HG02588 (cell line): ENCODE results near the gene CAMK2N1.
"Not testable (repeated sequence)": the region's sequence is repeated elsewhere in the genome, so short reads cannot be mapped to it uniquely, and the experiment has no call there.

Source experiments
- ATAC-seq: cut with Tn5 transposase; IDR thresholded peaks from one replicate; pipeline ENCODE4 v1.9.1; 2021; ENCODE audit warnings: mild to moderate bottlenecking, moderate library complexity; ENCODE audit not compliant: unreplicated experiment

Gene CAMK2N1

DNA sequence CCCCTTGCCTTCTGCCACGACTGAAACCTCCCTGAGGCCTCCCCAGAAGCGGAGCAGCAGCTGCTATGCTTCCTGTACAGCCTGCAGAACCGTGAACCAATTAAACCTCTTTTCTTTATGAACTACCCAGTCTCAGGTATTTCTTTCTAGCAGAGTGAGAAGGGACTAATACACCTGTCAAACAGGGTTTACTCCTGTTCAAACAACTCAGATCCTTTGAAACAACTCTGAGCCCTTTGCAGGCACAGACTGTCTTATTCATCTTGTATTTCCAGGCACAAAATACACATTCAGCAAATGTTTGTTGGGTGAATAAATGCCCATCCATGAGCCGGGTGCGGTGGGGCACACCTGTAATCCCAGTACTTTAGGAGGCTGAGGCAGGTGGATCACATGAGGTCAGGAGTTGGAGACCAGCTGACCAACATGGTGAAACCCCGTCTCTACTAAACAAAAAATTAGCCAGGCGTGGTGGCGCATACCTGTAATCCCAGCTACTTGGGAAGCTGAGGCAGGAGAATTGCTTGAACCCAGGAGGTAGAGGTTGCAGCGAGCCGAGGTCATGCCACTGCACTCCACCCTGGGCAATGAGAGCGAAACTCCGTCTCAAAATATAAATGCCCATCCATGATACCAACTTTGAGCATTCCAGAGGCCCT lies 10.8 kb upstream of the CAMK2N1 start:
- not testable (repeated sequence) for ATAC-seq

DNA sequence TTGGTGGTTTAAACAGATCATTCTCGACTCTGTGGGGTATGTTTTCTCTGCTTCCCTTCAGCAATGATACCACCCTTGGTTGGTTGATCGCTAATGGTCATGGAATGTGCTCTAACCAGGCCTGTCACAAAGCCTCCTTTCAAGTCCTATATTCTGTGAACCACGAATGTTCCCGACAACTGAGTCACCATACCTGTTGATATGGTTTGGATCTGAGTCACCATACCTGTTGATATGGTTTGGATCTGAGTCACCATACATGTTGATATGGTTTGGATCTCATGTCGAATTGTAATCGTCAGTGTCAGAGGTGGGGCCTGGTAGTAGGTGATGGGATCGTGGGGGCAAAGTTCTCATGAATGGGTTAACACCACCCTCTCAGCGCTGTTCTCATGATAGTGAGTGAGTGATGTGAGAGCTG lies 10.2 kb upstream of the CAMK2N1 start:
- ATAC-seq = no peak

DNA sequence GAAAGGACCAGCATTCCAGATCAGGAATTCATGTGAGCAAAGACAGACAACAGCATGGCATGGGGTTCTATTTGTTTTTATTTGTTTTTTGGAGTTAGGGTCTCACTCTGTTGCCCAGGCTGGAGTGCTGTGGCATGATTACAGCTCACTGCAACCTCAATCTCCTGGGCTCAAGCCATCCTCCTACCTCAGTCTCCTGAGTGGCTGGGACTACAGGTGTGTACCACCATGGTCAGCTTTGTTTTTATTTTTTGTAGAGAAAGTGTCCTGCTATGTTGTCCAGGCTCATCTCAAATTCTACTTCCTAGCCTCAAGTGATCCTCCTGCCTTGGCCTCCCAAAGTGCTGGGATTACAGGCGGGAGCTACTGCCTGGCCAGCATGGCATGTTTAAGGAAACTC lies 9.7 kb upstream of the CAMK2N1 start:
- ATAC-seq = no peak

DNA sequence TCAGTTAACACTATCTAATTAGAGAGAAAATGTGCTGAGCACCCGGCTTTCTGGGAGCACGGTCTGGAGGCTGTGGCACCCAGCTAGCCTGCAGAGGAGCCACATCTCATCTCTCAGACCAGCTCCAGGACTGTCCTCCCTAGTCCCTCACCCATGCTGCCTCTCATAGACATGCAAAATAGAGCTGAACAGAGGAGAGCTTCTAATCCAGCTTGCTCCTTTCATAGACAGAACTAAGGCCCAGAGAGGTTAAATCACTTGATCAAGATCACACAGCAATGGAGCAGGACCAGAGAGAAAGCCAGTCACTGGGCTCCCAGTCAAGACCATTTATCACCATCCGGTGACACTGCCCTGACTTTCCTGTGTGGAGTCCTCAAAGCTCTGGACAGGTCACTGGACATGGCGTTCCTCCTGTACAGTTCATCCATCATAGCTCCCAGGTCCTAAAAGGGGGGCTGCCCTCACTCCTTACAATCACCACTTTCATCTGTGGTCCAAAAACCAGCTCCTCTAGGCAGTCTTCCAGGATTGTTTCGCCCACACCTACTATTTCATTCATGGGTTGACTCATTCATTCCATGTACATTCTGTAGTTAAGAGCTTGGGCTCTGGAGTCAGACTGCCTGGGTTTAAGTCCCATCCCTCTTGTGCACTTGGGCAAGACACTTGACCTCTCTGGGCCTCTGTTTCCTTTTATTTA lies 8.8 kb upstream of the CAMK2N1 start:
- no peak for ATAC-seq

DNA sequence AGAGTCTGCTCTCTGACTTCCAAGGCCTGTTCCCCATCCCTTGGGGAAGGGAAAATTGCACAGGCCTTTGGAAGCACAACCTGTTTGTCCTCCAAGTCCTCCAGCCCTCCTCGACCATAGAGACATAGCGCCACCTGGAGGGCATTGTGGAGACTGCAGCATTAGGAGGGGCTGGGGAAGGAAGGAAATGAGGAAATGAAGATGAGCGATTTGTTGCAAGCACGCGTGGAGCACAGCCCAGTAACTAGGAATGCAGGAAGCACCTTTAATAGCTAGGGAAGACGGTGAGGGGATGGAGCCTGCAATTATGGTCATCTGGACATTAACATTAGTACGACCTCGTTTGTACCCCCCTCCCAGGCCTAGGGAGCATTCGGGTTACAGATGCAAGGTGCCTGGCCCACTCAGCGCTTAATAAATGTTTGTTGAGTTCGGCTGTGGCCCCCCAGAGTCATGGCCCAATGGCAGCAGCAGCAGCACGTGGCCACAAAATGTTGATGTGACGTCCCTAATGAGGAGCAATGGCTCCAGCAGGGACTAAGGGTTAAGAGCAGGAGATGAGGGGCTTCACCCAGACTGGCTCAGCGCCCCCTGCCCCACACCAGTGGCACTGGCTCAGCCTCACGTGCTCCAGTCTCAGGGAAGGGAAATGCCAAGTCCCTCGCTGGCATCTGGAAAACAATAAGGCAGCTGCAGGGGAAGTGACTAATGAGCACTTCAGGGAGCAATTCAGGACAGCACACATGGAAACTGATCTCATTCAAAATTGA lies 8.0 kb upstream of the CAMK2N1 start:
- ATAC-seq = no peak

DNA sequence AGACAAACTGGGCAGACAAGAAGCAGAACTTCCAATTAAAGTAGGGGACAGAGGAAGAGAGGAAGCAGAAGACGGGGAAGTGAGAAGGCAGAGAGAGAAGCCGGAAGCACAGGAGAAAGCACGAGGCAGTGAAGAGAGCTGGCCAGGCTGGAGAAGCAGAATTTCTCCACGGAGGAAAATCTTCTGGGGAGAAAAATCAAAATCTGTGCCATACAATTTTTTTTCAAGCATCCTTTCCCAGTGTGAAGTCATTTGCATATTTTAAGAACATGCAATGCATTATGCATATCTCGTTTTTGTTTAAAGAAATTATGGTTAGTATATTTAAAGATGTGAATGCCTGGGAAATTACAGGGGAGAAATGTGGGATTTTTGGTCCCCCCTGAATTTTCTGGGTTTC lies 7.3 kb upstream of the CAMK2N1 start:
- ATAC-seq = no peak

DNA sequence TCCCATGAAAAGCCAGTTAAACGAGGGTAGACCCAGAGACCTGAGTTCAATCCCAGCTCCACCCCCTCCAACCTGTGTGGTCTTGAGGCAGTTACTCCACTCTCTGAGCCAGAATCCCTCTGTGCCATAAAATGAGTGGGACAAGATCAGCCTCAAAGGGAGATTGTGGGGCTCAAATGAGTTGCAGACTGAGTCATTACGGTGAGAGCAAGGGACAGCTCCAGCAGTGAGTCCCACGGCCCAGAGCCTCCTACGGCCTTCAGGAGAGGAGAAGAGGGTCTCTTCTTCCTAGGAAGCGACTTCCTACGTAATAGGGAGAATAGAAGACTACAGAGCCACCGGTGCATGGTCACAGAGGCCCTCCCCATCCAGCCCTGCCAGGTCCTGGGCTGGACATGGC lies 6.7 kb upstream of the CAMK2N1 start:
- ATAC-seq = no peak

DNA sequence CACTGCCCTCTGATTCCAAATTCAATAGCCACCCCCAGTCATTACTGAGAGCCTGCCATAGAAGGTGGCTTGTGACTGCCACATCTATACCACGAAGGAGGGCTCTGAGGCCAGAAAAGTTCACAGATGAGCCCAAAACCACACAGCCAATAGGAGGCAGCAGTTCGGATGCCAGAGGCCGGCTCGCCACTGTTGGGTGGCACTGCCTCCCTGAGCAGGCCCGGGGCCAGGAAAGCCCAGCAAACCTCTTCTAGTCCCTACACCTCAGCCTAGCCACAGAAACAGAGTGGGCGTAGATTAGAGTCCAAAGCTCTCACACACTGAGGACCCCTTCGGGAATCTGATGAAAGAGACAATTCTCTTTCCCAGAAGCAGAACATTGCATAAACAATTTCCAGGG lies 5.9 kb upstream of the CAMK2N1 start:
- no peak for ATAC-seq

DNA sequence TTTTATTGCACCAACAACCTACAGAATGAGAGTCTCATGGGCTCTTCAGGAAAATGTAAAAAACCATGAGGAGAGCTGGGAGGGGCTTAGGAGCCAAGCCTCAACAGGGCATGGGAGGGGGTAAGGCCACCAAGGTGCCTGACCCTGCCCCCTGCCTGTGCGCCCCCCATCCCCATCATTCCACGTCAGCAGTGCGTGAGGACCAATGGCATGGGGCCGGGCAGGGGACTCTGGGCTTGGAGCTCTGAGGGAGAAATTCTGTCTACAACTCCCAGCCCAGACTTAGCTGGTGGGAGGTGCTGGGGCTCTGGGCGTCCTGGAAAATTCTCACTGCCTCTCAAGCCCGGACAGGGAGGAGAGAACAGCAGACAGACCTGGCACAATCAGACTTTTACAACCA lies 5.2 kb upstream of the CAMK2N1 start:
- no peak for ATAC-seq

DNA sequence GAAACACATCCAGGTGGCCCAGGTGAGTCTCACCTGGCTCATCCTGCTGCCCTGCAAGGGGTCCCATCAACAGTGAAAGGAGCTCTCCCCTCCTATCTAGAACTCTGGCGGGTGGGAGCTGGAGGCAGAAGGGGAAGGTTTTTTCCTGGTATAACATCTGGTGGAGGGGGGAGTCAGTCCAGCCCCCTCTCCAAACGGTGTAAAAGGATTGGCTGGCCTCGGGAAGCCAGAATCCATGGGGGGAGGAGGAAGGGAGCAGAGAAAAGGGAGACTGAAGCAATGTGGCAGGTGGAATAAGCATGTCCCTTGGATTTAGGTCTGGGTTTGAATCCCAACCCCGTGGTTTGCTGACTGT lies 1.2 kb upstream of the CAMK2N1 start:
- ATAC-seq = no peak

DNA sequence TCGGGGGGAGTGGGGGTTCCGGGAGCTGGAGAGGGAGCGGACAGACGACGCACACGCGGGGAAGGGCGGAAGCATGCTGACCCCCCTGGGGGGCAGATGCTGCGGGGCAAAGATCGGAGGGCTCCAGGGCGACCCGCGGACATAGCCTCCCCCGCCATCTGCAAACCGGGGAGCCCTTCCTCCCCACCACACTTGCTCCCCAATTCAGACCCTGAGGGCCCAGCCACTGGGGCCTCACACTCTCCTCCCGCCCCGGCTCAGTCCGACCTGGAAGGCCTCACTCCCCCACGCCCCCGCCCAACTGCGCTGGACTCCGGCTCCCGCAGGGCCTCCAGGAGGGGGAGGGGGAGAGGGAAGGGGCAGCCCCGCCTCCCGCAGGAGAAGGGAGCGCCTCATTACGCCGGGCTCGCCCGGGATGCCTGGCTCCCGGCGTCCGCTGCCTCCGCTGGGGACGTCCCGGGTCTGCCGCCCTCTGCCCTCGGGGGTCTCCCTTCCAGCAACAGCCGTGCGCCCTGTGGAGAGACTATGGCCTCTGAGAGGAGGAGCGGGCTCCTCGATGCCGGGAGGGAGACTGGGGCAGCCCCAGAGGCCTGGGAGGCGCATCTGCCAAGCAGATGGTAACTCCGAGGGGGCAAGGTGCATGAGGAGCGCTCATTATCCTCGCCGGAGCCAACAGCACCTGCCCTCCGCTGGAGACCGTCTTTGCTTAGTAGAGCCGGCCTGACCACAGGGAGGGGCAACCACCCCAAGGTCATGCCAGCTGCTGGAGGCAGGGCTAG lies 636 bp upstream of the CAMK2N1 start:
- ATAC-seq = no peak

DNA sequence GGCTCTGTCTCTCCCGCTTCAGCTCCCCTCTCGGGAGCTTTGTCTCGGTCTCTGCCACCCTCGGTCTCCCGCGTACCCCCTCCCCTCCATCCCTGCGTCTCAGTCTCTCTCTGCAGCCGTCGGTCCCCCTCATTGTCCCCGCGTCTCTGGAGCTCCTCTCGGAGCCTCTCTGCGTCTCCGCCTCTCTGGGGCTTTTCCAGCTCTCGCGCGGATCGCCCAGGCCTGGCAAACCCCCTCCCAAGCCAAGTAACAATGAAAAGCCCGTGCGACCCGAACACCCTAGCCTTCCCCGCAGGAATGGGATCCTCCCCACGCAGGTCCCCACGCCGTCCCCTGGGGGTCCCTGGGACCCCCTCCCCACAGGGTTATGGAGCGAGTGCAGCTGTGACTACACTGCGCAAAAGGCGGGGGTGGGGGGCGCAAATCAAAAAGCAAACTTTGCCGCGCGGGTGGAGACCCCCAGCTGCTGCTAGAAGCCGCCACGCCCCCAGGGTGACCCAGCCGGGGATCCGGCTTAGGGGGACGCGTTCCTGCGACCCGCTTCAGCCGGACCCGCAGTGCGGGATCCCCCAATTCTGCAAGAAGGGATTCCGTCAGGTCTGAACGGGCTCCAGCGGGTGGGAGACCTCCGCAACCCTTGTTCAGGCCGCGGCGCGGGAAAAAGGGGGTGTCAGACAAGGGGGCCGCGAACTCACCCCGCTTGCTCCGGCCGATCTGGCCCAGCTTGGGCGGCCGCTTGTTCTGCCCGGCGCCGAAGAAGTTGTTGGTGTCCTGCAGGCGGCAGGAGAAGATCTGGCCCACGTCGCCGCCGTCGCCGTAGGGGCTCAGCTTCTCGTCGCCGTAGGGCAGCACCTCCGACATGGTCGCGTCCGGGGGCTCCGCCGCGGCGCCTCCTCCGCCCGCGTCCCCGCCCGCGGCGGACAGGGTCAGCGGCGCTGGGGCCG lies 1.2 kb downstream of the CAMK2N1 start:
- no peak for ATAC-seq

DNA sequence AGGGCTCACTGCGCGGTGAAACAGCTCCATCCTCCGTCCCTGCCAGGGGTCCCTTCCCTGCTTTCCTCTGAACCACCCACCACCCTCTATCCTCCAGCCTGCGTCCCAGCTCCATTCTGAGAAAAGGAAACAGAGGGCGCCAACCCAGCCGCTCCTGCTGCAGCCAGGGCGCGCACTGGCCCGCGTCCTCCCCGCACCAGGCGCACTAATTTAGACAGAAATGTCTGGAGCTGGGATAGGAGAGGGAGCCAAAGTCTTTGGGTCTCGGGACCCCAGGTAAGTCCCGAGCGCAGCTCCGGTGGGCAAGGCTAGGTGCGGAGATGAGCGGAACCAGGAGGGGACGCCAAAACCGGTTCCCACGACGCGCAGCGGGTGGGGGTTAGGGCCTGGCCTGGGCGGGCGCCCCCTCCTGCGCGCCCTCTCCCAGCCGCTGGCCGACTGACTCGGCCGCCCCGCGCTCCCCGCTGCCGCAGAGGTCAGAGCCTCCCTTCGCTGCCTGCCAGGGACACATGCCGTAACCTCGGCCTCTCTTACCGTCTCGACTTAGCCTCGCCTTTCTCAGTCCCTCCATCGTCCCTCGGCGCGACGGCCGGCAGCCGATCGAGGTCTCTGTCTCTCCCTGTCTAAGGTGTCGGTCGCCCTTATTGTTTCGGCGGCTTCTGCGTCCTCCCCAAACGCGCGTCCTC lies 2.0 kb downstream of the CAMK2N1 start:
- ATAC-seq = no peak

DNA sequence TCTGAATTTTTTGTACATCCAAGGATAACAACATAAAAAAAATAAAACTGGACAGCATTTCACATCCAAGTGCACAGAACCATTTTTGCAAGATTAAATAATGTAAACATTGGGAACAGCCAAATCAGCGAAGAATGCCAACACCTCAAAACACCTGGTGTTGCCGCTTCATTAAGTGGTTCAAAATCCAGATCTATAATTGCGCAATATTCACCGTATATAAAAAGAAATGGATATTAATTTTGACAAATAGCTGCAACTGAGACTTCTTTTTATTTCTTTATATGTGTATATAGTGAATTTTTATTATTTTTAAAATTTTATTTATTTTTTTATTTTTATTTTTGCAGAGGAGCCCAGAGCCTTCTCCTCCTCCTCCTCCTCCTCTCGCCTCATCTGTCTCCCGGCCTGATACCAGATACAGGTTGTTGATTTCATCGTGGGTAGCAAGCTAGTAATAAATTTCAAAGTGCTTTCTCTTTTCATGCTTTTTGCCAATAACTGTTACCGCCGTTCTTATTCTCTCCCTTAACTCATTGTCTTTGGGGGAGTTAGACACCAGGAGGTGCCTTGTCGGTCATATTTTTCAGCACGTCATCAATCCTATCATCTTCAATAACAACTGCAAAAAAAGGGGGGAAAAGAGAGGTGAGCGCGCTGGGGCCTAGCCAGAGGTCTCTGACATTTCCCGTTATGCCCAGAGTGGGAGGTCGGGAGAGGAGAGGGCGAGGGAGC lies 2.7 kb downstream of the CAMK2N1 start:
- no peak for ATAC-seq

DNA sequence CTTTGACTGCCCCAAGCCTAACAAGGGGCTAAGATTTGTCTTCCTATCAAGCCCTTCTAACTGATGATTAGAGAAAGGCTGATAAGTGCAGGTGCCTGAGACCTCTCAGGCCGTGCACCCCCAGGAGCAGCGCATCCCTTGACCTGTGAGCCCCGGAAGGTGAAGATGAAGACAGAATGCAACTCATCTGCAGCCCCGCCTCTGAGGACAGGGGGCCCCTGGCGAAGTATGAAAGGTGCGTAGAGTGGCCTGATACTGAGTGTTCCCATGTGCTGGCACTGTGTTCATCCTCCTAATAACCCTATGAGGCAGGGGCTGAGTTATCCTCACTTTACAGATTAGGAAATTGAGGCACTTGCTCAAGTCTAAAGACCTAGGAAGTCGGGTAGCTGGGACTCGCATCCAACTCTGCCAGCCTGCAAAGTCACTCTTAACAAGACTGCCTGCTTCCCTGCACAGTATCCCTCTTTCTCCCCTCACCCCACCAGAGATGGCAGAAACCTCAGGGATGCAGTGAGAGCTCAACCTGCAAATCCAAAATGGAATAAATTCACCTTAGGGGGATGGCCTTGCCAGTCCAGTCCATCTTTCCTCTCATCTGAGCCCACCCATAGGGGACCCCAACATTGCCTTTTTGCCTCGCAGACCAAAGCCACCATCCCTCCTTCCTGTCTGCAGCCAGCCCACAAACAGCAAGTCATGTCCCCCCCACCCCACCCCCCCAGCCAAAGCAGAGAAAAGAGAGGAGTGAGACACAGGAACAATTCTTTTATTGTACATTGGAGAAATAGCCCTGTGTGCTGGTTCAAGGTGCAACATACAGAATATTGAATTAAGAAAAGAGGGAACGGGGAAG lies 4.1 kb downstream of the CAMK2N1 start:
- no peak for ATAC-seq

DNA sequence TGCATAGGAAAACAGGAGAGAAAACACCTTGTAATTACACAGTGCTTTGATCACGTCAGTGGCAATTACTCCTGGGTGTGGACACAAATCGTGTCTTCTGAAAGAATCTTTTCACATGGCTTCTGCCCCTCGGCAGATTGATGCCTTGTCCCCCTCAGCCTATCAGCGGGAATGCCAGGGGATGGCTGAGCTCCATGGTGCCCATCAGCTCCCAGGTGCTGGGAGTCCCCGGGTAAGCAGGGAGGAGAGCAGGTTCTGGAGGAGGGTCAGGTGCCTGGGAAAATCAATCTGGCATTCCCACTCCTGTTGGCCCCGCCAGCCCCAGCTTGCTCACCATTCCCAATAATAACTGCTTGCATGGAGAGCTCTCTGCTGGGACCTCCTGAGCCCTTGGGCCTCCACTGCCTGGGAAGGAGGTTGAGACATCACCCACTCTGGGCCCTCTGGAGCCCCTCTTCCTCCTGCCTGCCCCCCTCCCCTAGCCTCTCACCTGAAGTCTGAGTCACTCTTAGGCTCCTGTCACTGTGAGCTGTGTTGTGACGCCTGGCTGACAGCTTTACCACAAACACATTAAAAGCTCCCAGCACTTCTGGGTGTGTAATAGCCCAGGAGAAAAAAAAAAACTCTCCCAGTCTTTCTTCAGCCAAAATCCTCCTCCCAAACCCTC lies 4.9 kb downstream of the CAMK2N1 start:
- no peak for ATAC-seq

DNA sequence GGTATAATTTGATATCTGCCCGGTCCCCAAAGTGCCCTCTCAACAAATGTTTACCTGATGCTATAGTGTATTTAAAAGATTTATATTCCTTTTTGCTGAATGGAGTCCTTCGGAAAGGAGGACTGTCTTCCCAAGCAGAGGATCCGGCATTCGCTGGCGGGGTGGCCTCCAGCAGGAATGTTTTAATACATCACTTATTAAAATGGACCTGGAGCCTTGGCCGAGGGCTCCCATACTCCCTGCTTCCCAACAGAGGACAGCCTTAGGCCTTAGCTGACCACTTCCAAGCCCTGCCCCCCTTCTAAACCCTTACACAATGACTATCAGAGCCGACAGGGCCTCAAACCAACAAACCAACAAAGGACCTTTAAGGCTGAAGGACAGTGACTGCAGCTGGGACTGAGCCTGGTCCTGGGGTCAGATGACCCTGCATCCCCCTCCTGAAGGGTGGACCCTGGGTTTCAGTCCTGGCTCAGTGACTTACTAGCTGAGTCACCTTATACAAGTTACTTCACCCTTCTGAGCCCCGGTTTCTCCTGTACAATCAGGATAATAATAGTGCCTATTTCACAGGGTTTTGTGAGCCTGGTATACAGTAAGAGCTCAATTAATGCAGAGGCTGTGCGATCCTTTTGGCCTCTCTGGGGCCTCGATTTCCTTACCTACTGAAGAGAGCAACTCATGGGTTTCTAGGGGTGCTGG lies 5.6 kb downstream of the CAMK2N1 start:
- no peak for ATAC-seq
